ENCODE data around the gene CEP131.

DNA sequence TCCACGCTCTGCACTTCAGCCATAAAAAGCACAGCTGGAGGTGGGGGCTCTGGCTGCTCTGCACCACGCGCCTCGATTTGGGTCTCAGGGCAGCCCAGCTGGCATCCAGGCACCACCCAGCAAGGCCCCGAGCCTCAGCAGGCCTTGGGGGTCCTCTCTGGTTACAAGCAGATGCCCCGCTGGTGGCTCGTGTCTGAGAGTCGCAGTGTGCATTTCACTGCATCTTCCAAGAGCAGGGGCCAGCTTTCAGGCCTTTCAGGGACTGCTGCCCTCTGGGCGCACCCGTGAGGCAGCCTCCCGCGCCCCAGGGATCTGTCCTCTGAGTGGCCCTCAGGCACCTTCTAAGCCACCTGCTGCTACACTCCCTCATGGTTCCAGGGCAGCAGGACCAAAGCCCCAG is 41.9 kb upstream of the CEP131 start:
- TF ChIP-seq ZNF169 (tag by site-specific recombination; IDR thresholded peaks at IDR 0.05) (no peak), ZNF214 (tag by site-specific recombination; IDR thresholded peaks at IDR 0.05; ENCODE audit: borderline replicate concordance) (no peak), ZNF639 (tag by site-specific recombination; IDR thresholded peaks at IDR 0.05) (no peak), ZNF138 (tag by site-specific recombination; IDR thresholded peaks at IDR 0.05; ENCODE audit: borderline replicate concordance) (no peak), ZSCAN23 (tag by site-specific recombination; IDR thresholded peaks at IDR 0.05) (no peak), CTCF (tag by site-specific recombination; IDR thresholded peaks at IDR 0.05) (no peak), ZNF184 (tag by site-specific recombination; IDR thresholded peaks at IDR 0.05) (no peak), ZNF670 (tag by site-specific recombination; IDR thresholded peaks at IDR 0.05; ENCODE audit: low read depth) (no peak), ZNF660 (tag by site-specific recombination; IDR thresholded peaks at IDR 0.05) (no peak)
